Measurements from ENCODE around the gene GAS2. TPM values are rescaled to one million over a fixed set of nuclear protein-coding genes. Genes with fewer than 3 reads are reported as not detected.

Gene GAS2
- total and polyA plus RNA-seq, 7 donors: 1.1 to 4.8 (median 1.6) TPM

DNA sequence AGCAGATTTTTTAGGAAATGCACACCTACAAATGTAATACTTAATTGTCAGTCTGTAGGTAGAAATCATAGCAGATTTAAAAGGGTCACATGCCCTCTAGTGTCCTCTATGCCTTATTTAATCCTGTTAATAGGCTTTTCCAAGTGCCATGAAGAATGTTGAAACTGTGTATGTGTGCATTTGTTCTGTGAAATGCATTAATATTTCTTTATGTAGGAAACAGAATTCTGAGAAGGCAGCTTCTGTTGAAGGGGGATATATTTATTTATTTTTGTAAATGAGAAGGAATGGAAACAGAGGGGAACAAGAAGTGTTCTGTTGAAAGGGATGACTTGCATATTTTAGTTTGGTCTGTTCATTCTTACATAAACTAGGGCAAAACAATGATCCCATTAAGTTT is 112.2 kb downstream of the GAS2 start:
- intact Hi-C loops (cut with DNase I): no loop called here
- Histone ChIP-seq H3K9me3 (no peaks in the 10 kb centered on the region), H3K27ac (no peak overlapping the region), H3K4me3 (no peak overlapping the region), H3K27me3 (no peaks in the 10 kb centered on the region), H3K36me3 (no peaks in the 10 kb centered on the region), H3K4me1 (no peaks in the 10 kb centered on the region)
- TF ChIP-seq POLR2A (IDR thresholded peaks at IDR 0.05) (no peak), EP300 (IDR thresholded peaks at IDR 0.05) (no peak), POLR2AphosphoS5 (IDR thresholded peaks at IDR 0.05) (no peak)
- TF ChIP-seq, protein P1, sequence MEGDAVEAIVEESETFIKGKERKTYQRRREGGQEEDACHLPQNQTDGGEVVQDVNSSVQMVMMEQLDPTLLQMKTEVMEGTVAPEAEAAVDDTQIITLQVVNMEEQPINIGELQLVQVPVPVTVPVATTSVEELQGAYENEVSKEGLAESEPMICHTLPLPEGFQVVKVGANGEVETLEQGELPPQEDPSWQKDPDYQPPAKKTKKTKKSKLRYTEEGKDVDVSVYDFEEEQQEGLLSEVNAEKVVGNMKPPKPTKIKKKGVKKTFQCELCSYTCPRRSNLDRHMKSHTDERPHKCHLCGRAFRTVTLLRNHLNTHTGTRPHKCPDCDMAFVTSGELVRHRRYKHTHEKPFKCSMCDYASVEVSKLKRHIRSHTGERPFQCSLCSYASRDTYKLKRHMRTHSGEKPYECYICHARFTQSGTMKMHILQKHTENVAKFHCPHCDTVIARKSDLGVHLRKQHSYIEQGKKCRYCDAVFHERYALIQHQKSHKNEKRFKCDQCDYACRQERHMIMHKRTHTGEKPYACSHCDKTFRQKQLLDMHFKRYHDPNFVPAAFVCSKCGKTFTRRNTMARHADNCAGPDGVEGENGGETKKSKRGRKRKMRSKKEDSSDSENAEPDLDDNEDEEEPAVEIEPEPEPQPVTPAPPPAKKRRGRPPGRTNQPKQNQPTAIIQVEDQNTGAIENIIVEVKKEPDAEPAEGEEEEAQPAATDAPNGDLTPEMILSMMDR (IDR thresholded peaks at IDR 0.05): no peak
- no peak for DNase-seq

- 89 to 92% methylated on average over 5 of the region's 5 CpGs for WGBS, 2 donors
- intact Hi-C loops (cut with DNase I): loop anchor here (10.0 kb wide), 1 partner anchor 535 kb away; no protein-coding TSS in a partner anchor
- Histone ChIP-seq H3K27me3 (no peaks in the 10 kb centered on the region), H3K9me3 (no peaks in the 10 kb centered on the region), H3K27ac (no peak overlapping the region), H3K4me3 (no peak overlapping the region), H3K4me1 (no peaks in the 10 kb centered on the region), H3K36me3 (no peaks in the 10 kb centered on the region)
- TF ChIP-seq POLR2AphosphoS5 (IDR thresholded peaks at IDR 0.05) (no peak), EP300 (IDR thresholded peaks at IDR 0.05) (no peak), POLR2A (IDR thresholded peaks at IDR 0.05) (no peak)
- TF ChIP-seq, protein P1 (IDR thresholded peaks at IDR 0.05): no peak
- no peak for DNase-seq
Observed at GRCh38 chr11:22779850-22780249, 113.4 kb downstream of the GAS2 start.

DNA sequence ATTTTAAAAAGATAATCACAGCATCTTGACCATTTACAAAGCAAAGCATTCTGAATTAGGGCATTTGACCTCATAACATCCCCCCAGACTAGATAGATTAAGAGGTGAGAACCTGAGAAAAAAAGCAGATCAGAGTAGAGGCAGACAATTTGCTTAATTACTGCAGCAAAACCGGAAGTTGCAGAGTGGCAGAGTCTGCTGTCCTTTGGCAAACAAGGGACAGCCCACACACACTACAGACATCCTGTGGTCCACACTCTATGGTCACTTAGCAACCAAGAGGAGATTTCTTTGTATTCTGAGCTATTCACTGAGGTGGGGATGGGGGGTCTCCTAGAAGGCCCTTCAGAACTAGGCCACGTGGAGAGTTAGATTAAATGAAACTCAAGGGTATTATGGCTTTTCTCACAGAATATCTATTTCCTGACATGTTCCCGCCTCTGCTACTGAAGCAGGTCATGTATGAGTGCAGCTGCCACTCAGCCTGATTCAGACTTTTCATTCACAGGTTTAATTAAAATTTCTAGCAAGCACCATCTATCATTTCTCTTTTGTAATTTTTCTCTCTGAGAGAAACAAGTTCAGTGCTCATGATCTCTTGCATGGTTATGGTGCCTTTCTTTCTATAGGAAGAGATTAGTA is 114.7 kb downstream of the GAS2 start:
- 38 to 45% methylated on average over 3 of the region's 3 CpGs for WGBS, 2 donors
- intact Hi-C loops (cut with DNase I): loop anchor here (10.0 kb wide), 1 partner anchor 536 kb away; no protein-coding TSS in a partner anchor
- Histone ChIP-seq H3K4me3 (no peak overlapping the region), H3K4me1 (no peaks in the 10 kb centered on the region), H3K27me3 (no peaks in the 10 kb centered on the region), H3K36me3 (no peaks in the 10 kb centered on the region), H3K27ac (no peak overlapping the region), H3K9me3 (no peaks in the 10 kb centered on the region)
- DNase-seq: no peak
- TF ChIP-seq POLR2A (IDR thresholded peaks at IDR 0.05): no peak
- TF ChIP-seq POLR2AphosphoS5 (IDR thresholded peaks at IDR 0.05): no peak
- TF ChIP-seq, protein P1 (IDR thresholded peaks at IDR 0.05): no peak
- TF ChIP-seq EP300 (IDR thresholded peaks at IDR 0.05): no peak

GRCh38 chr11:22785251-22785650 is 118.8 kb downstream of the GAS2 start:
- Histone ChIP-seq H3K4me3 (no peak overlapping the region), H3K9me3 (no peaks in the 10 kb centered on the region), H3K36me3 (no peaks in the 10 kb centered on the region), H3K27ac (no peak overlapping the region), H3K4me1 (no peaks in the 10 kb centered on the region), H3K27me3 (no peaks in the 10 kb centered on the region)
- intact Hi-C loops (cut with DNase I): loop anchor here (10.0 kb wide), 1 partner anchor 540 kb away; no protein-coding TSS in a partner anchor
- no peak for DNase-seq
- TF ChIP-seq POLR2AphosphoS5 (IDR thresholded peaks at IDR 0.05) (no peak), POLR2A (IDR thresholded peaks at IDR 0.05) (no peak), EP300 (IDR thresholded peaks at IDR 0.05) (no peak)
- TF ChIP-seq, protein P1 (IDR thresholded peaks at IDR 0.05): no peak

DNA sequence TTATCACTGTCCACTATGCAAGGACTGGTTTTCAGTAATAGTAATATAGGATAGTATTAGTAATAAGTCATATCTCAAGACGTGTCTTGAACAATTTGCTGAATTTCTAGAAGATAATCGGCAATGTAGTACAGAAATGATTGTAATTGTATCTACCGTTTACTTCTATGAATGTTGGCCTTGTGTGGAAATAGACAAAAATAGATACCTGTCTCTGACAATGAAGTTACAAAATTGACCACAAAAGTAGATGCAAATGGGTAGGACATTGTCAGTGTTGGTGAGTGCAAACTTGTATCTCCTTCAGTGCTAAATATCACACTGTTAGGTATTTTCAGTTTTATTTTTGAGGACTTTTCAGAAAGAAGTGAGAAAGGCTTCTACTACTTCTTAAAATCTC is 120.1 kb downstream of the GAS2 start:
- no peak overlapping the region for H3K4me3 ChIP-seq
- intact Hi-C loops (cut with DNase I): loop anchor here (2.0 to 10.0 kb wide), 2 partner anchors 452 to 542 kb away; no protein-coding TSS in a partner anchor
- no peak for TF ChIP-seq POLR2AphosphoS5 (IDR thresholded peaks at IDR 0.05)
- TF ChIP-seq, protein P1 (IDR thresholded peaks at IDR 0.05): no peak
- no peak for TF ChIP-seq EP300 (IDR thresholded peaks at IDR 0.05)
- TF ChIP-seq POLR2A (IDR thresholded peaks at IDR 0.05): no peak
- no peaks in the 10 kb centered on the region for H3K36me3 ChIP-seq
- no peaks in the 10 kb centered on the region for H3K27me3 ChIP-seq
- no peaks in the 10 kb centered on the region for H3K9me3 ChIP-seq
- no peaks in the 10 kb centered on the region for H3K4me1 ChIP-seq
- no peak overlapping the region for H3K27ac ChIP-seq
- 90% methylated on average over 3 of the region's 3 CpGs for WGBS, 2 donors
- no peak for DNase-seq
